Measurements from ENCODE around the gene CXXC1. TPM values are rescaled to one million over a fixed set of nuclear protein-coding genes. Genes with fewer than 3 reads are reported as not detected.

Gene CXXC1
- total RNA-seq, 2 experiments from 2014 or later: 54.4 to 97.4 TPM

DNA sequence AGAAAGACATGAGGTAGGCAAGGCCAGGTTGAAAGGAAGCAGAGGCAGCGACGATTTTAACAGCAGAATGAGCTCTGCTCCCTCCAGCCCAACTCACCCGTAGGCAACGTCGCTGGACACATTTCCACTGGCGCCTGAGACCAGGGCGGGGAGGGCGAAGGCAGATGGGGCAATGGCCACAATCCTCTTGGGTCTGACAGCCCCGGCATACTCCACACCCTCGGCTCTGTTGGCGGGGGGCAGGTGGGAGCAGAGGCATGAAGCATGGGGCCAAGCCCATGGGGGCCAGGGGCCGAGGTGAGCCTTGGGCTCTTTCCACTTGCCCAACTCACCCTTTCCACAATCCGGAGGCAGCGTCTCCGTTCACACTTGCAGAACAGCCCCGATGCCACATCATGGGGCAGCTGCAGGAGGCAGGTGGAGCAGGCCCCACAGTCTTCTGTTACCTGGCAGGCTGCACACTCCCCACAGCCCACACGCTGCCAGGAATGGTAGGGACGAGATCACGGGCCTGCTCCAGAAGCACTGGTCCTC, 11.9 kb downstream of the CXXC1 start:
- CTCF ChIA-PET (ENCODE audit: unreplicated experiment): no interaction called here
- intact Hi-C loops (cut with micrococcal nuclease; ENCODE audit: unreplicated experiment): no loop called here
- Histone ChIP-seq H3K4me3 (ENCODE audit: low read depth, low read length, poor library complexity, severe bottlenecking) (no peak overlapping the region), H3K4me1 (ENCODE audit: insufficient read depth, low read length, poor library complexity, severe bottlenecking) (peaks cover 18% of the 10 kb centered on the region), H3K4me2 (ENCODE audit: low read length) (no peak overlapping the region), H2AFZ (ENCODE audit: low read length) (no peak overlapping the region), H3K79me2 (ENCODE audit: insufficient read depth, low read depth, low read length) (peaks cover 22% of the 10 kb centered on the region; the same call in 1 of the 2 replicates), H3K27ac (ENCODE audit: low read depth, low read length, poor library complexity, severe bottlenecking) (no peak overlapping the region), H4K20me1 (ENCODE audit: insufficient read depth, low read length) (no peaks in the 10 kb centered on the region), H3K9me3 (ENCODE audit: low read length) (no peaks in the 10 kb centered on the region), H3K36me3 (ENCODE audit: insufficient read depth, low read length) (peaks cover 82% of the 10 kb centered on the region), H3K9me2 (ENCODE audit: insufficient read depth, low read length) (no peaks in the 10 kb centered on the region)
- TF ChIP-seq, protein P1, sequence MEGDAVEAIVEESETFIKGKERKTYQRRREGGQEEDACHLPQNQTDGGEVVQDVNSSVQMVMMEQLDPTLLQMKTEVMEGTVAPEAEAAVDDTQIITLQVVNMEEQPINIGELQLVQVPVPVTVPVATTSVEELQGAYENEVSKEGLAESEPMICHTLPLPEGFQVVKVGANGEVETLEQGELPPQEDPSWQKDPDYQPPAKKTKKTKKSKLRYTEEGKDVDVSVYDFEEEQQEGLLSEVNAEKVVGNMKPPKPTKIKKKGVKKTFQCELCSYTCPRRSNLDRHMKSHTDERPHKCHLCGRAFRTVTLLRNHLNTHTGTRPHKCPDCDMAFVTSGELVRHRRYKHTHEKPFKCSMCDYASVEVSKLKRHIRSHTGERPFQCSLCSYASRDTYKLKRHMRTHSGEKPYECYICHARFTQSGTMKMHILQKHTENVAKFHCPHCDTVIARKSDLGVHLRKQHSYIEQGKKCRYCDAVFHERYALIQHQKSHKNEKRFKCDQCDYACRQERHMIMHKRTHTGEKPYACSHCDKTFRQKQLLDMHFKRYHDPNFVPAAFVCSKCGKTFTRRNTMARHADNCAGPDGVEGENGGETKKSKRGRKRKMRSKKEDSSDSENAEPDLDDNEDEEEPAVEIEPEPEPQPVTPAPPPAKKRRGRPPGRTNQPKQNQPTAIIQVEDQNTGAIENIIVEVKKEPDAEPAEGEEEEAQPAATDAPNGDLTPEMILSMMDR (conservative IDR thresholded peaks at IDR 0.05; ENCODE audit: low read length): no peak
- no peak for TF ChIP-seq EZH2phosphoT487 (IDR thresholded peaks at IDR 0.05; ENCODE audit: borderline replicate concordance, low read depth, low read length)
- POLR2A ChIA-PET: no interaction called here
- DNase-seq (ENCODE audit: low spot score): no peak
- BruUV-seq (replicated peaks): no TSS peak

DNA sequence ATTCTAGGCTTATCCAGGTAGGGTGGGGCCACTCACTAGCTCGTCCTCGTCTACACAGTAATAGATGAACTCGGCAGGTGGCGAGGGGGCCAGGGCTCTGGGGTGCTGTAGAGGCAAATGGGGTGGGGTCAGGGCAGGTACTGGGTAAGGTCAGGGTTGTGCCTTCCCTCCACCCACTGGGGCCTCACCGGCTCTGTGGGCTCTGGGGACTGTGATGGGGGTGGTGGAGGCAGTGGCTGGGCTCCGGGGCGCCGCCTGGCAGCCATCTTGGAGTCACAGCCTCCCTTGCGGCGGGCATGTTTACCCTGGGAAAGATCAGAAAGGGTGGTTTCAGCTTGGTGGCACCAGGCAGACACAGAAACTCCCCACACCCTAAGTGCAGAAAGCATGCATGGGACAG, 12.6 kb downstream of the CXXC1 start:
- Histone ChIP-seq H3K9me2 (ENCODE audit: insufficient read depth, low read length) (no peaks in the 10 kb centered on the region), H2AFZ (ENCODE audit: low read length) (no peak overlapping the region), H3K9me3 (ENCODE audit: low read length) (no peaks in the 10 kb centered on the region), H3K4me1 (ENCODE audit: insufficient read depth, low read length, poor library complexity, severe bottlenecking) (peaks cover 13% of the 10 kb centered on the region), H3K4me3 (ENCODE audit: low read depth, low read length, poor library complexity, severe bottlenecking) (no peak overlapping the region), H3K79me2 (ENCODE audit: insufficient read depth, low read depth, low read length) (peaks cover 16% of the 10 kb centered on the region; the same call in 1 of the 2 replicates), H4K20me1 (ENCODE audit: insufficient read depth, low read length) (no peaks in the 10 kb centered on the region), H3K36me3 (ENCODE audit: insufficient read depth, low read length) (peaks cover 86% of the 10 kb centered on the region), H3K27ac (ENCODE audit: low read depth, low read length, poor library complexity, severe bottlenecking) (no peak overlapping the region), H3K4me2 (ENCODE audit: low read length) (no peak overlapping the region)
- no peak for DNase-seq (ENCODE audit: low spot score)
- no peak for TF ChIP-seq EZH2phosphoT487 (IDR thresholded peaks at IDR 0.05; ENCODE audit: borderline replicate concordance, low read depth, low read length)
- TF ChIP-seq, protein P1 (conservative IDR thresholded peaks at IDR 0.05; ENCODE audit: low read length): no peak
- intact Hi-C loops (cut with micrococcal nuclease; ENCODE audit: unreplicated experiment): no loop called here
- ChIA-PET CTCF (ENCODE audit: unreplicated experiment) (no interaction called here), POLR2A (no interaction called here)
- BruUV-seq (replicated peaks): no TSS peak

DNA sequence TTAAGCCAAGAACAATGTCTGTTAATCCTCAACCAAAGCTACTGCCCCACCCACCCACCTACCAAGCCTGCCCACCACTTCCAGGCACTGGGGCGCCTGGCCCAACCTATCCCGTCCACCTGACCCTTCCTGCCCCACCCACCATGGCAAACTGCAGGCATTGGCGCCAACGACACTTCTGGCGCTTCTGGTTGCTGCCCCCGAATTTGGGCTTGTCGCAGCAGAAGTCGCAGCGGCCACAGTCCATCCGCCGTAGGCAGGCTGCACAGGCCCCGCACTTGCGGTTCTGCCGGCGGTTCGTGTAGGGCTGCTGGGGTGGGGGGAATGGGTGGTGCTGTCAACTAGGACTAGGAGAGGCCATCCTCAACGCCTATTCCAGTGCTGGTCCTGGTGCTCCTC, 13.4 kb downstream of the CXXC1 start:
- no TSS peak for BruUV-seq (replicated peaks)
- Histone ChIP-seq H3K4me3 (ENCODE audit: low read depth, low read length, poor library complexity, severe bottlenecking) (no peak overlapping the region), H2AFZ (ENCODE audit: low read length) (no peak overlapping the region), H3K9me2 (ENCODE audit: insufficient read depth, low read length) (no peaks in the 10 kb centered on the region), H3K36me3 (ENCODE audit: insufficient read depth, low read length) (peaks cover 87% of the 10 kb centered on the region), H3K9me3 (ENCODE audit: low read length) (no peaks in the 10 kb centered on the region), H3K79me2 (ENCODE audit: insufficient read depth, low read depth, low read length) (peaks cover 7% of the 10 kb centered on the region; the same call in 1 of the 2 replicates), H4K20me1 (ENCODE audit: insufficient read depth, low read length) (no peaks in the 10 kb centered on the region), H3K4me1 (ENCODE audit: insufficient read depth, low read length, poor library complexity, severe bottlenecking) (peaks cover 4% of the 10 kb centered on the region), H3K4me2 (ENCODE audit: low read length) (no peak overlapping the region), H3K27ac (ENCODE audit: low read depth, low read length, poor library complexity, severe bottlenecking) (no peak overlapping the region)
- intact Hi-C loops (cut with micrococcal nuclease; ENCODE audit: unreplicated experiment): no loop called here
- no peak for TF ChIP-seq EZH2phosphoT487 (IDR thresholded peaks at IDR 0.05; ENCODE audit: borderline replicate concordance, low read depth, low read length)
- TF ChIP-seq, protein P1 (conservative IDR thresholded peaks at IDR 0.05; ENCODE audit: low read length): no peak
- ChIA-PET CTCF (ENCODE audit: unreplicated experiment) (no interaction called here), POLR2A (interaction anchor here (0.6 kb wide), 1 partner anchor 43 kb away, joined by 4 read pairs; no protein-coding TSS in a partner anchor)
- no peak for DNase-seq (ENCODE audit: low spot score)

All from OCI-LY7 (cell line).